Esophagus squamous epithelium (tissue), 5 donors: ENCODE measurements around the gene SETX. TPM values are rescaled to one million over a fixed set of nuclear protein-coding genes. Genes with fewer than 3 reads are reported as not detected.
A peak's percentile ranks its signal among the peaks of the same experiment; 100 is the strongest.
"Not testable (repeated sequence)": the region's sequence is repeated elsewhere in the genome, so short reads cannot be mapped to it uniquely, and the experiment has no call there.

Experiments
- DNase-seq: peaks from one replicate; lab custom pipeline; 2025; lab: John Stamatoyannopoulos, UW
- H3K27ac ChIP-seq, 4 donors: fragments of 200-600 bp; sonication (generic); one replicate each; pipeline ENCODE4 v1.5.1; 2016 to 2019; ENCODE audit warnings: mild to moderate bottlenecking in 1 of 4
- H3K27me3 ChIP-seq, 4 donors: fragments of 200-600 bp; sonication (generic); 1 replicate in 3 of 4; 2 replicates in 1 of 4; pipeline versions ENCODE4 v1.5.1 to v1.6.0; 2017 to 2021; ENCODE audit warnings: antibody characterized with exemption in 1 of 4
- H3K36me3 ChIP-seq, 3 donors: fragments of 200-600 bp; sonication (generic); one replicate each; pipeline ENCODE4 v1.5.1; 2016 to 2019
- H3K4me1 ChIP-seq, 3 donors: fragments of 200-600 bp; sonication (generic); one replicate each; pipeline ENCODE4 v1.5.1; 2017 to 2019
- H3K4me3 ChIP-seq, 4 donors: fragments of 200-600 bp; sonication (generic); 1 replicate in 3 of 4; 2 replicates in 1 of 4; pipeline ENCODE4 v1.5.1; 2016 to 2019; ENCODE audit warnings: mild to moderate bottlenecking in 2 of 4, moderate library complexity in 1 of 4
- H3K9me3 ChIP-seq, 3 donors: fragments of 200-600 bp; sonication (generic); one replicate each; pipeline ENCODE4 v1.5.1; 2016 to 2019
- CTCF ChIP-seq, 6 experiments: fragments of 450-650 bp in 4 of 6; fragments of 200-600 bp in 2 of 6; sonication (generic) in 2 of 6; IDR thresholded peaks; one replicate each; pipeline ENCODE4 v1.5.1; 2016 to 2019; ENCODE audit warnings: antibody characterized with exemption in 6 of 6, mild to moderate bottlenecking in 4 of 6, moderate library complexity in 4 of 6
- POLR2A ChIP-seq, 4 donors: fragments of 450-650 bp; IDR thresholded peaks; one replicate each; pipeline ENCODE4 v1.6.1; 2017; ENCODE audit warnings: antibody characterized with exemption in 4 of 4, mild to moderate bottlenecking in 4 of 4, moderate library complexity in 3 of 4
- WGBS, 2 donors: methylation state at CpG; one replicate each; pipeline ENCODE4 v1.1.5; 2018; 5-methylcytosine and 5-hydroxymethylcytosine counted together
- intact Hi-C: fragments of 100-400 bp; cut with DNase I; formaldehyde crosslinking; loops from one replicate; pipeline ENCODE4 v1.15.0; 2022
- total RNA-seq, 4 donors: library from RNA; depleted of rRNA; stranded (reverse); fragments of >200 nt; gene quantifications; one replicate each; pipeline ENCODE4 v1.1.0, GENCODE V29; 2016
- donor health status: DM: yes; HTN: yes; CAD: no.

SETX gene
- total RNA-seq, 4 donors from 2014 or later, result 22.4 to 56.3 (median 33.0) TPM

GRCh38 chr9:132283165-132283564, 71.6 kb downstream of the SETX start:
- intact Hi-C loops, result no loop called here
- no peak for DNase-seq
- H3K27ac ChIP-seq, result no peak overlapping the region
- H3K9me3 ChIP-seq, result no peaks in the 10 kb centered on the region
- no peak for TF ChIP-seq CTCF (IDR thresholded peaks at IDR 0.05)
- no peak for TF ChIP-seq POLR2A (IDR thresholded peaks at IDR 0.05)
- 53 to 70% methylated on average over 4 of the region's 4 CpGs for WGBS, 2 donors
- no peak overlapping the region for H3K4me3 ChIP-seq
- H3K27me3 ChIP-seq, result no peaks in the 10 kb centered on the region
- peaks cover 14 to 100% (median 51%) of the 10 kb centered on the region in 3 donors for H3K36me3 ChIP-seq
- H3K4me1 ChIP-seq, result no peaks in the 10 kb centered on the region

- peaks cover 14 to 100% (median 37%) of the 10 kb centered on the region in 3 donors for H3K36me3 ChIP-seq
- H3K9me3 ChIP-seq, result no peaks in the 10 kb centered on the region
- no peak overlapping the region for H3K27ac ChIP-seq
- no peaks in the 10 kb centered on the region for H3K27me3 ChIP-seq
- H3K4me1 ChIP-seq, result peaks cover 0 to 23% (median 0%) of the 10 kb centered on the region in 3 donors
- TF ChIP-seq CTCF (IDR thresholded peaks at IDR 0.05) (no peak), POLR2A (IDR thresholded peaks at IDR 0.05) (no peak)
- 32 to 47% methylated on average over 2 of the region's 2 CpGs for WGBS, 2 donors
- no peak overlapping the region for H3K4me3 ChIP-seq
- no peak for DNase-seq
- intact Hi-C loops, result no loop called here
Observed at GRCh38 chr9:132274861-132275260, 79.9 kb downstream of the SETX start.

- peak overlapping the region; percentile 37 to 71 (median 62) for H3K27ac ChIP-seq
- H3K9me3 ChIP-seq, DNase-seq, H3K4me3 ChIP-seq, H3K27me3 ChIP-seq, intact Hi-C loops: not testable (repeated sequence)
- 35 to 75% methylated on average over 4 to 8 of the region's 16 CpGs for WGBS, 2 donors
- H3K36me3 ChIP-seq, result peaks cover 0 to 98% (median 7%) of the 10 kb centered on the region in 3 donors
- H3K4me1 ChIP-seq, result peaks cover 0 to 33% (median 0%) of the 10 kb centered on the region in 3 donors
Observed at GRCh38 chr9:132269704-132270516, 84.9 kb downstream of the SETX start.

GRCh38 chr9:132268725-132269352, 85.9 kb downstream of the SETX start:
- Histone ChIP-seq H3K27ac (peak overlapping the region in 3 of 4 donors; percentile 37 to 71 (median 47)), H3K4me1 (peaks cover 0 to 33% (median 0%) of the 10 kb centered on the region in 3 donors), H3K9me3 (no peaks in the 10 kb centered on the region), H3K36me3 (peaks cover 5 to 98% (median 10%) of the 10 kb centered on the region in 3 donors), H3K27me3 (no peaks in the 10 kb centered on the region), H3K4me3 (no peak overlapping the region)
- DNase-seq, result no peak
- TF ChIP-seq POLR2A (IDR thresholded peaks at IDR 0.05), result no peak
- TF ChIP-seq CTCF (IDR thresholded peaks at IDR 0.05), result peak; percentile 27 to 90 (median 75)
- WGBS, 2 donors, result 31 to 46% methylated on average over 9 to 10 of the region's 10 CpGs
- intact Hi-C loops, result no loop called here

- no peak for DNase-seq
- peaks cover 5 to 98% (median 14%) of the 10 kb centered on the region in 3 donors for H3K36me3 ChIP-seq
- 87 to 90% methylated on average over 3 of the region's 3 CpGs for WGBS, 2 donors
- H3K27me3 ChIP-seq, result no peaks in the 10 kb centered on the region
- peaks cover 0 to 33% (median 0%) of the 10 kb centered on the region in 3 donors for H3K4me1 ChIP-seq
- H3K27ac ChIP-seq, result no peak overlapping the region
- no peak for TF ChIP-seq CTCF (IDR thresholded peaks at IDR 0.05)
- no peak for TF ChIP-seq POLR2A (IDR thresholded peaks at IDR 0.05)
- no peaks in the 10 kb centered on the region for H3K9me3 ChIP-seq
- intact Hi-C loops, result no loop called here
- no peak overlapping the region for H3K4me3 ChIP-seq
Observed at GRCh38 chr9:132267660-132268059, 87.1 kb downstream of the SETX start.
